Osteoblast (primary cell): ENCODE data around the gene IFFO2. TPM values are rescaled to one million over a fixed set of nuclear protein-coding genes. Genes with fewer than 3 reads are reported as not detected.

Experiments used
- DNase-seq: peaks from one replicate; pipeline ENCODE4 v3.0.0; 2011; ENCODE audit warnings: low spot score, mixed read lengths; ENCODE audit not compliant: insufficient read length; ENCODE audit errors: missing footprints
- H2AFZ ChIP-seq: 2 replicates; pipeline ENCODE4 v1.6.0; 2011; ENCODE audit warnings: mild to moderate bottlenecking, low read length
- H3K27ac ChIP-seq: 2 replicates; pipeline ENCODE4 v1.5.1; 2011; ENCODE audit warnings: mild to moderate bottlenecking, low read depth, low read length, moderate library complexity
- H3K27me3 ChIP-seq: 2 replicates; pipeline ENCODE4 v1.6.0; 2012; ENCODE audit warnings: mild to moderate bottlenecking, control low read depth, inconsistent platforms, low read length, moderate library complexity; ENCODE audit not compliant: insufficient read depth
- H3K36me3 ChIP-seq: 2 replicates; pipeline ENCODE4 v1.5.1; 2011; ENCODE audit warnings: mild to moderate bottlenecking, low read length, control low read depth, moderate library complexity; ENCODE audit not compliant: insufficient read depth
- H3K4me1 ChIP-seq: 2 replicates; pipeline ENCODE4 v1.5.1; 2011; ENCODE audit warnings: mild to moderate bottlenecking, low read length, control low read depth, moderate library complexity; ENCODE audit not compliant: insufficient read depth
- H3K4me2 ChIP-seq: 2 replicates; pipeline ENCODE4 v1.6.0; 2011; ENCODE audit warnings: mild to moderate bottlenecking, low read length; ENCODE audit not compliant: insufficient read depth
- H3K4me3 ChIP-seq: fragments of 200-600 bp; sonication (generic); 3 replicates; pipeline ENCODE4 v1.5.1; 2012; ENCODE audit warnings: mild to moderate bottlenecking, low read length, inconsistent platforms; ENCODE audit not compliant: insufficient read depth
- H3K79me2 ChIP-seq: 2 replicates; pipeline ENCODE4 v1.6.0; 2012; ENCODE audit warnings: mild to moderate bottlenecking, low read length, control low read depth, inconsistent platforms; ENCODE audit not compliant: insufficient read depth
- H3K9me3 ChIP-seq: 2 replicates; pipeline ENCODE4 v1.5.1; 2011; ENCODE audit warnings: low read depth, low read length, control low read depth
- H4K20me1 ChIP-seq: 2 replicates; pipeline ENCODE4 v1.6.0; 2012; ENCODE audit warnings: mild to moderate bottlenecking, low read length, control low read depth; ENCODE audit not compliant: insufficient read depth
- CTCF ChIP-seq: IDR thresholded peaks from 2 replicates; pipeline ENCODE4 v1.5.1; 2011; ENCODE audit warnings: mild to moderate bottlenecking, low read depth, low read length, moderate library complexity; ENCODE audit errors: extremely low read depth
- total RNA-seq: library from RNA; depleted of rRNA; stranded (reverse); fragments of >200 nt; gene quantifications from 2 replicates; pipeline ENCODE4 v1.2.3, GENCODE V29; 2012

The IFFO2 gene
- total RNA-seq, 1 donor = 10.9 TPM

- Histone ChIP-seq H2AFZ (no peak overlapping the region), H3K79me2 (peaks cover 80% of the 10 kb centered on the region), H3K4me1 (peaks cover 64% of the 10 kb centered on the region), H3K4me3 (no peak overlapping the region), H4K20me1 (peaks cover 41% of the 10 kb centered on the region), H3K9me3 (no peaks in the 10 kb centered on the region), H3K36me3 (peaks cover 2% of the 10 kb centered on the region), H3K27ac (no peak overlapping the region), H3K4me2 (no peak overlapping the region), H3K27me3 (no peaks in the 10 kb centered on the region)
- no peak for TF ChIP-seq CTCF
- peak; percentile 46 for DNase-seq
Observed at GRCh38 chr1:18925279-18925678, 31.2 kb downstream of the IFFO2 start.

GRCh38 chr1:18924221-18924691 is 32.2 kb downstream of the IFFO2 start:
- peaks cover 3% of the 10 kb centered on the region for H3K36me3 ChIP-seq
- peaks cover 36% of the 10 kb centered on the region for H4K20me1 ChIP-seq
- no peak overlapping the region for H2AFZ ChIP-seq
- TF ChIP-seq CTCF = no peak
- no peak overlapping the region for H3K4me3 ChIP-seq
- H3K27me3 ChIP-seq = no peaks in the 10 kb centered on the region
- peak overlapping the region; percentile 93 for H3K27ac ChIP-seq
- peak overlapping the region; percentile 45 for H3K4me2 ChIP-seq
- peaks cover 71% of the 10 kb centered on the region for H3K79me2 ChIP-seq
- H3K9me3 ChIP-seq = no peaks in the 10 kb centered on the region
- H3K4me1 ChIP-seq = peaks cover 56% of the 10 kb centered on the region
- peak; percentile 83 for DNase-seq

GRCh38 chr1:18923756-18924211 is 32.7 kb downstream of the IFFO2 start:
- H3K27me3 ChIP-seq = no peaks in the 10 kb centered on the region
- peaks cover 33% of the 10 kb centered on the region for H4K20me1 ChIP-seq
- H3K27ac ChIP-seq = peak overlapping the region; percentile 93
- DNase-seq = peak; percentile 82
- H3K4me1 ChIP-seq = peaks cover 53% of the 10 kb centered on the region
- H2AFZ ChIP-seq = no peak overlapping the region
- no peak for TF ChIP-seq CTCF
- H3K79me2 ChIP-seq = peaks cover 66% of the 10 kb centered on the region
- H3K9me3 ChIP-seq = no peaks in the 10 kb centered on the region
- H3K4me3 ChIP-seq = peak overlapping the region; percentile 30
- peaks cover 3% of the 10 kb centered on the region for H3K36me3 ChIP-seq
- peak overlapping the region; percentile 45 for H3K4me2 ChIP-seq

GRCh38 chr1:18922848-18923755 is 33.4 kb downstream of the IFFO2 start:
- TF ChIP-seq CTCF = no peak
- no peak for DNase-seq
- peak overlapping the region; percentile 69 for H3K4me2 ChIP-seq
- H3K9me3 ChIP-seq = no peaks in the 10 kb centered on the region
- H3K36me3 ChIP-seq = peaks cover 3% of the 10 kb centered on the region
- no peak overlapping the region for H3K4me3 ChIP-seq
- H3K27ac ChIP-seq = peak overlapping the region; percentile 93
- H4K20me1 ChIP-seq = peaks cover 33% of the 10 kb centered on the region
- H3K79me2 ChIP-seq = peaks cover 60% of the 10 kb centered on the region
- H3K4me1 ChIP-seq = peaks cover 52% of the 10 kb centered on the region
- H3K27me3 ChIP-seq = no peaks in the 10 kb centered on the region
- H2AFZ ChIP-seq = no peak overlapping the region
